GM18526 (cell line): ENCODE measurements around the gene EFCAB11.

Experiments used
- POLR2A ChIP-seq: IDR thresholded peaks from 3 replicates; pipeline ENCODE4 v1.6.1; 2011; ENCODE audit not compliant: insufficient read length; ENCODE audit errors: extremely low read depth

Gene EFCAB11

GRCh38 chr14:89866458-89866857 lies 88.1 kb downstream of the EFCAB11 start:
- no peak for TF ChIP-seq POLR2A

DNA sequence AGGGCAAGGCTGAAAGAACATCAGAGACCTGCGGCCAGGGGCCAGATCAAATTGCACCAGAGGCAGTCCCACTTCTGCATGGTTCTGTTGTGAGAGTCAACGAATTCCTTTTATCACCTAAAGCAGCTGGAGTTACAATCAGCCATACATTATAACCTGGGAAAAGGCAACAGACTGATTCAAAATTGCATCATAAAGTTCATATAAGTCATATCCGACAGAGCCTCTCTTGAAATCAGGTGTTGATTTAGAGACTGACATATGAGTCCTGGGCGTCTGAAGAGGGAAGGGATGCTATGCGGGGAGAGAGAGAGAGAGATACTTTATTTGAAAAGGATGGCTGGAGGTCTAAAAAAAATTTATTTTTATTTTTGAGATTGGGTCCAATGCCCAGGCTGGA lies 89.4 kb downstream of the EFCAB11 start:
- no peak for TF ChIP-seq POLR2A

- TF ChIP-seq POLR2A, result no peak
Measured at GRCh38 chr14:89862856-89863255, 91.7 kb downstream of the EFCAB11 start.

DNA sequence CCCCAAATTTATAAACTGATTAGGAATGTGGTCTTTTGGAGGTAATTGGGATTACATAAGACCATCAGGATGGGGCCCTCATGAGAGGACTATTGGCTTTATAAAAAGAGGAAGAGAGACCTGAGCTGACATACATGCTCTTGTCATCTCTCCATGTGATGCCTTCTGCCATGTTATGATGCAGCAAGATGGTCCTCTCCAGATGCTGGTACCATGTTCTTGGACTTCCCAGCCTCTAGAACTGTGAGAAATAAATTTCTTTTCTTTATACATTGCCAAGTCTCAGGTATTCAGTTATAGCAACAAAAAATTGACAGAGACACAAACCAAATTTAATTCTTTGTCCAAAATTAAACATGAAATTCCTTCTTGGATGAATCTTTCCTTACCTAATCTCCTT lies 92.9 kb downstream of the EFCAB11 start:
- no peak for TF ChIP-seq POLR2A

- TF ChIP-seq POLR2A, result no peak
Measured at GRCh38 chr14:89858089-89858488, 96.4 kb downstream of the EFCAB11 start.

DNA sequence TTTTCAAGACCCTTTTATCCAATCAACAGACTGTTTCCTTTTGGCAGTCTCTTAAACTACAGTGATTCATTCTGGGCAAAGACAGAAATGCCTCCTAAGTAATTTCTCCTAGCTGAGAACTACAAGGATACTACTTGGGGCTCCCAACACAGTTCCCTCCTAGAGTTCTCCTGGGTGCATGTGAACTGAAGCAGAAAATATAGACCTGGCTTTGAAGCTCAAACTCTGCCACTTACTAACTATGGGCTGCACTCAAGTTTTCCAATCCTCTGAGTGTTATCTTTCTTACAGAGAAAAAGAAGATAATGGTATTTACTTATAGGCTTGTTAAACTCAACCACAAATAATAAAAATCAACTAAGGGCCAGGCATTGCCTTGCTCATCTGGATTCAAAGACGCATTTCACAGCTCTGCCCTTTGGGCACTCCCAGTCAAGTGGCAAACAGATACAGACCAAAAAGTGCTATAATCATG lies 97.6 kb downstream of the EFCAB11 start:
- no peak for TF ChIP-seq POLR2A

GRCh38 chr14:89855961-89856656 lies 98.4 kb downstream of the EFCAB11 start:
- no peak for TF ChIP-seq POLR2A

GRCh38 chr14:89853936-89854693 lies 100.4 kb downstream of the EFCAB11 start:
- TF ChIP-seq POLR2A, result no peak

- TF ChIP-seq POLR2A, result no peak
Measured at GRCh38 chr14:89851106-89851505, 103.4 kb downstream of the EFCAB11 start.

GRCh38 chr14:89849931-89850330 lies 104.6 kb downstream of the EFCAB11 start:
- TF ChIP-seq POLR2A, result no peak

DNA sequence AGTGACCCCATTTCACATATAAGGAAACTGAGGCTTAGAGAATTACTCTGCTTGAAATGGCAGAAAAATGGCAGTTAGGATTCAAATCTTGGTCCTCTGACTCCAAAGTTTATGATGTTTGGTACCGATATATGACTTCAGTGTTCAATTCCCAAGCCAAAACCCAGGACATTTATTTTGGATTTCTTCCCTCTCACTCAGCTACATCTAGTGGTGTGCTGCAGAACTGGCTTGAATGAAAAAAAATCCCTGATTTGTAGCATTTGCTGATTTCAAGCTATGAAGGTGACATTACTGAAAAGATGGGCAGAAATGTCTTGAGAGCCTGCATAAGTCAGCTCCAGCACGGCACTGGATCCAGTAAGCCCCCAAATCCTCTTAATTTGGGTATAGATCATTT lies 106.4 kb downstream of the EFCAB11 start:
- no peak for TF ChIP-seq POLR2A

- TF ChIP-seq POLR2A, result no peak
Measured at GRCh38 chr14:89845346-89845745, 109.2 kb downstream of the EFCAB11 start.

- no peak for TF ChIP-seq POLR2A
Measured at GRCh38 chr14:89844508-89844907, 110.0 kb downstream of the EFCAB11 start.

- no peak for TF ChIP-seq POLR2A
Measured at GRCh38 chr14:89842837-89843236, 111.7 kb downstream of the EFCAB11 start.

DNA sequence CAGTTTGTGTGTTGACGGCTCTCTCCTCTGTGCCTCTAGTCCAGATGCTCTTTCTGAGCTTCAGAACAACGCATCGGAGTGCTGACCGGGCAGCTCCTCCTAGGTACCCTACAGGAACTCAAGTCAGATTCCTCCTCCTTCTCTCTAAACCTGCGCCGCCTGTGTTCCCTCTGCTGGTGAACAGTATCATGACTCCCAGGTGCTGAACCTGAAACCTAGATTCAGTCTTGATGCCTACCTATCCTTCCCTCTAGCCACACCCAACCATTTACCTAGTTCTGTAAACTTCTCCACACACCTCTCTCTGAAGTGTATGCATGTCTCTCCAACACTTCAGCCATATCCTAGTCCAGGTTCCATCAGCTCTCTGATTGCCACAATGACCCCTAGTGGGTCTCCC lies 112.7 kb downstream of the EFCAB11 start:
- TF ChIP-seq POLR2A, result no peak

GRCh38 chr14:89836830-89837469 lies 117.6 kb downstream of the EFCAB11 start:
- no peak for TF ChIP-seq POLR2A
